H1 (cell line): ENCODE data around the gene JAG1. TPM values are rescaled to one million over a fixed set of nuclear protein-coding genes. Genes with fewer than 3 reads are reported as not detected.

Source experiments
- CTCF ChIA-PET: fragments of 300-600 bp; sonication (Branson Sonifier 250); formaldehyde crosslinking; loops from one replicate; lab custom pipeline; 2021; ENCODE audit not compliant: partially characterized antibody; lab: Charles Lee
- POLR2A ChIA-PET: fragments of 300-600 bp; sonication (Branson Sonifier 250); formaldehyde crosslinking; loops from one replicate; lab custom pipeline; 2021; ENCODE audit warnings: inconsistent platforms; ENCODE audit not compliant: partially characterized antibody; lab: Charles Lee
- DNase-seq, 2 experiments: peaks; one replicate each; pipeline versions ENCODE4 v3.0.0 to v3.0.0-alpha.2; 2010 to 2022; ENCODE audit warnings: low spot score in 2 of 2, low read depth in 1 of 2, mixed read lengths in 1 of 2
- FAIRE-seq: peaks from 2 replicates; lab custom pipeline; 2011; peaks lifted over from hg19 to GRCh38; lab: Jason Lieb, UNC
- H2AFZ ChIP-seq: 2 replicates; pipeline ENCODE4 v1.8.1; 2012; ENCODE audit warnings: low read length, inconsistent platforms
- H2AK5ac ChIP-seq: 2 replicates; pipeline ENCODE4 v1.6.1; 2013; ENCODE audit warnings: low read depth, low read length
- H2BK120ac ChIP-seq: replicated peaks from 2 replicates; pipeline ENCODE3; 2013; ENCODE audit warnings: low read depth, low read length, inconsistent platforms
- H2BK12ac ChIP-seq: 2 replicates; pipeline ENCODE4 v1.6.1; 2013; ENCODE audit warnings: low read depth, low read length
- H2BK15ac ChIP-seq: 2 replicates; pipeline ENCODE4 v1.6.1; 2013; ENCODE audit warnings: low read length
- H2BK20ac ChIP-seq: 2 replicates; pipeline ENCODE4 v1.6.1; 2013; ENCODE audit warnings: low read length
- H2BK5ac ChIP-seq: 2 replicates; pipeline ENCODE4 v1.6.1; 2013; ENCODE audit warnings: low read depth, low read length
- H3K14ac ChIP-seq: 2 replicates; pipeline ENCODE4 v1.6.1; 2013; ENCODE audit warnings: inconsistent platforms; ENCODE audit not compliant: insufficient read length
- H3K18ac ChIP-seq: 2 replicates; pipeline ENCODE4 v1.6.1; 2013; ENCODE audit warnings: low read length; ENCODE audit errors: extremely low read depth
- H3K23ac ChIP-seq: 2 replicates; pipeline ENCODE4 v1.6.1; 2013; ENCODE audit warnings: inconsistent platforms; ENCODE audit not compliant: insufficient read length
- H3K23me2 ChIP-seq: 2 replicates; pipeline ENCODE4 v1.6.1; 2013; ENCODE audit warnings: low read depth, low read length
- H3K27ac ChIP-seq: 2 replicates; pipeline ENCODE4 v1.6.1; 2011; ENCODE audit warnings: low read depth, low read length, inconsistent platforms
- H3K27me3 ChIP-seq, 4 experiments: replicated peaks in 1 of 4; 1 replicate in 1 of 4; 2 replicates in 3 of 4; pipeline versions ENCODE4 v1.6.1 to v1.8.1; 2011 to 2013; ENCODE audit warnings: low read length in 3 of 4, mild to moderate bottlenecking in 3 of 4, inconsistent platforms in 2 of 4, mixed read lengths in 2 of 4, moderate library complexity in 1 of 4; ENCODE audit not compliant: control insufficient read depth in 3 of 4, insufficient read depth in 3 of 4; ENCODE audit errors: extremely low read depth in 1 of 4
- H3K36me3 ChIP-seq, 4 experiments: 2 replicates each; pipeline versions ENCODE4 v1.6.1 to v1.8.1; 2011 to 2013; ENCODE audit warnings: mild to moderate bottlenecking in 4 of 4, low read length in 3 of 4, moderate library complexity in 2 of 4, control low read depth in 1 of 4, inconsistent platforms in 1 of 4; ENCODE audit not compliant: insufficient read depth in 4 of 4, control insufficient read depth in 2 of 4
- H3K4ac ChIP-seq: replicated peaks from 2 replicates; pipeline ENCODE3; 2013; ENCODE audit warnings: low read length, low read depth, mixed read lengths, inconsistent platforms; ENCODE audit not compliant: insufficient read length
- H3K4me1 ChIP-seq, 4 experiments: replicated peaks in 1 of 4; 1 replicate in 1 of 4; 2 replicates in 3 of 4; pipeline versions ENCODE4 v1.6.1 to v1.8.1; 2011 to 2013; ENCODE audit warnings: low read length in 3 of 4, inconsistent platforms in 2 of 4, mixed read lengths in 1 of 4; ENCODE audit not compliant: insufficient read depth in 4 of 4, control insufficient read depth in 3 of 4
- H3K4me2 ChIP-seq, 2 experiments: 2 replicates each; pipeline versions ENCODE4 v1.6.1 to v1.8.1; 2011 to 2013; ENCODE audit warnings: low read depth in 2 of 2, low read length in 2 of 2, control low read depth in 1 of 2, inconsistent platforms in 1 of 2, mild to moderate bottlenecking in 1 of 2; ENCODE audit not compliant: insufficient read depth in 1 of 2
- H3K4me3 ChIP-seq, 4 experiments: fragments of 200-600, 300-600 bp in 1 of 4; sonication (generic), shearing (Covaris generic), sonication (Bioruptor Twin) in 1 of 4; 2 replicates each; pipeline versions ENCODE4 v1.5.1 to v1.8.1; 2011 to 2016; ENCODE audit warnings: low read length in 4 of 4, low read depth in 3 of 4, control low read depth in 2 of 4, inconsistent platforms in 2 of 4, mild to moderate bottlenecking in 2 of 4, mixed read lengths in 1 of 4, moderate library complexity in 1 of 4; ENCODE audit not compliant: insufficient read depth in 2 of 4; ENCODE audit errors: extremely low read depth in 1 of 4
- H3K56ac ChIP-seq: replicated peaks from 2 replicates; pipeline ENCODE3; 2013; ENCODE audit warnings: low read depth, mild to moderate bottlenecking, mixed read lengths, low read length, inconsistent platforms; ENCODE audit not compliant: insufficient read length
- H3K79me1 ChIP-seq: 2 replicates; pipeline ENCODE4 v1.6.1; 2013; ENCODE audit warnings: low read depth, low read length, control low read depth
- H3K79me2 ChIP-seq, 2 experiments: 2 replicates each; pipeline versions ENCODE4 v1.6.1 to v1.8.1; 2012 to 2013; ENCODE audit warnings: low read length in 2 of 2, mild to moderate bottlenecking in 2 of 2, inconsistent platforms in 1 of 2; ENCODE audit not compliant: insufficient read depth in 2 of 2, control insufficient read depth in 1 of 2
- H3K9ac ChIP-seq, 4 experiments: replicated peaks in 1 of 4; 1 replicate in 1 of 4; 2 replicates in 3 of 4; pipeline versions ENCODE4 v1.6.1 to v1.8.1; 2011 to 2013; ENCODE audit warnings: low read depth in 3 of 4, low read length in 3 of 4, control low read depth in 2 of 4, mild to moderate bottlenecking in 2 of 4, moderate library complexity in 2 of 4, inconsistent platforms in 1 of 4; ENCODE audit errors: extremely low read depth in 1 of 4
- H3K9me3 ChIP-seq, 2 experiments: 2 replicates each; pipeline versions ENCODE4 v1.6.1 to v1.8.1; 2012 to 2013; ENCODE audit warnings: mild to moderate bottlenecking in 2 of 2, moderate library complexity in 2 of 2, control low read depth in 1 of 2, inconsistent platforms in 1 of 2, low read depth in 1 of 2, low read length in 1 of 2, mixed read lengths in 1 of 2; ENCODE audit not compliant: insufficient read depth in 2 of 2
- H4K20me1 ChIP-seq, 2 experiments: replicated peaks in 1 of 2; 2 replicates each; pipeline versions ENCODE3 to v1.8.1; 2011 to 2013; ENCODE audit warnings: inconsistent platforms in 2 of 2, low read length in 2 of 2, mild to moderate bottlenecking in 1 of 2; ENCODE audit not compliant: insufficient read depth in 2 of 2, control insufficient read depth in 1 of 2
- H4K5ac ChIP-seq: 2 replicates; pipeline ENCODE4 v1.6.1; 2013; ENCODE audit warnings: low read length, low read depth, mixed read lengths, inconsistent platforms; ENCODE audit not compliant: insufficient read length
- H4K8ac ChIP-seq: 2 replicates; pipeline ENCODE4 v1.8.0; 2013; ENCODE audit warnings: mild to moderate bottlenecking, moderate library complexity, low read length, inconsistent platforms; ENCODE audit not compliant: insufficient read depth; ENCODE audit errors: extremely low read depth
- H4K91ac ChIP-seq: replicated peaks from 2 replicates; pipeline ENCODE3; 2013; ENCODE audit warnings: low read length, mixed read lengths, inconsistent platforms; ENCODE audit not compliant: insufficient read length
- CEBPB ChIP-seq: IDR thresholded peaks from 2 replicates; pipeline ENCODE4 v1.6.1; 2012; ENCODE audit warnings: low read depth, low read length
- EP300 ChIP-seq, 2 experiments: IDR thresholded peaks; 1 replicate in 1 of 2; 2 replicates in 1 of 2; pipeline ENCODE4 v1.6.1; 2011 to 2012; ENCODE audit warnings: low read depth in 2 of 2, low read length in 2 of 2, mild to moderate bottlenecking in 2 of 2, borderline replicate concordance in 1 of 2, inconsistent platforms in 1 of 2, moderate library complexity in 1 of 2
- EZH2 ChIP-seq: fragments of 200-600 bp; sonication (generic); IDR thresholded peaks from 2 replicates; pipeline ENCODE4 v1.7.1; 2012; ENCODE audit warnings: low read depth, mild to moderate bottlenecking, moderate library complexity, low read length, inconsistent platforms; ENCODE audit not compliant: severe bottlenecking
- HDAC6 ChIP-seq: IDR thresholded peaks from one replicate; pipeline ENCODE4 v1.7.1; 2012; ENCODE audit warnings: low read depth, mild to moderate bottlenecking, inconsistent platforms, low read length, moderate library complexity
- WGBS, 2 experiments: shearing (Covaris generic) in 1 of 2; methylation state at CpG; one replicate each; pipeline versions ENCODE4 v1.1.6 to v1.1.7; 2013 to 2015; ENCODE audit warnings: low lambda C conversion rate in 2 of 2, mixed read lengths in 2 of 2, inconsistent platforms in 1 of 2, low coverage in 1 of 2, missing lambda C conversion rate in 1 of 2; ENCODE audit not compliant: insufficient replicate concordance in 2 of 2, insufficient coverage in 1 of 2, insufficient read length in 1 of 2; ENCODE audit errors: extremely low coverage in 1 of 2, missing lambda C conversion rate in 1 of 2; 5-methylcytosine and 5-hydroxymethylcytosine counted together
- polyA plus RNA-seq, 7 experiments: library from polyadenylated mRNA; depleted of rRNA in 3 of 7; stranded (reverse) in 5 of 7; unstranded in 2 of 7; fragments of >200 nt in 5 of 7; fragments of 200-250 nt in 2 of 7; gene quantifications; 1 replicate in 5 of 7; 2 replicates in 1 of 7; 4 replicates in 1 of 7; pipeline versions ENCODE4 v1.2.1 to v1.2.3, GENCODE V29; 2011 to 2013; ENCODE audit warnings: missing spikeins in 2 of 7, mixed read lengths in 2 of 7
- total RNA-seq: library from RNA; stranded (reverse); fragmentation: NEBNext Ultra II Directional; extraction: Animal tissue kit (Norgen Biotek cat#: 25700); gene quantifications from 2 replicates; pipeline ENCODE4 v1.2.1, GENCODE V29; 2021

The JAG1 gene
- total and polyA plus RNA-seq, 2 of the 8 experiments (the other 6 are each of a cell fraction or from before 2014, with no cell fraction given) = 13.5 to 27.3 TPM

DNA sequence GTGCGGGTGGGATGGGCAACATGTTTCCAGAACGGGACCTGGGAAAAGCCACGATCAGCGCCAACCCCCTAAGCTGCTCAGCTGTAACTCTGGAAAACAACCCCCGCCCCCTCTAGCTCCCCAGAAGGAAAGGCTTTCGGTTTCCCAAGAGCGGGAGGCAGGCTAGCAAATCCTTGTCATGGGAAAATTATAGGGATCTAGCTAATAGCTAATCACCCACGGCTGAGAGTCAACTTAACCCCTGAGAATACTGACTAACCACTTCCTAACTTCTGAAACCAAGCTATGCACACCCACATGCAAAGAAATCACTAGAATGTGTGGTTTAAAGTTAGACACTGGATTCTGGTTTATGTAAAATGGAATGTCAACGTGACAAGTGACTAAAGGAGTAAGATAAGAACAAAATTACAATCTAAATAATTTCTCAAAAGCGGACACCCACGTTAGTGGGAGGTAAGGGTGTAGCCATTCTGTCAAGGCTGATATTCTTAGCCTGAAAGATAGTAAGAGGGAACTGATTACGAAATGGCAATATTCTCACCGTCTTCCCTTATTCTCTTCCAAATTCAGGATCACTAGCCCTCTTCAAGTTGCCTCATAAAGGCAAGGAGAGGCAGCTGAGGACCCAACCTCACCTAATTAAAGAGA is 20.1 kb downstream of the JAG1 start:
- Histone ChIP-seq H4K91ac (no peak overlapping the region), H2BK12ac (no peak overlapping the region; the same call in 1 of the 2 replicates), H2AFZ (no peak overlapping the region), H3K23ac (no peak overlapping the region), H2BK120ac (no peak overlapping the region), H4K5ac (no peak overlapping the region), H3K14ac (no peak overlapping the region), H2BK15ac (no peak overlapping the region), H2BK20ac (0 out of 2 replicates have a peak overlapping the region, but pooled peaks have one; percentile 26), H3K27me3 (no peaks in the 10 kb centered on the region), H3K4me2 (no peak overlapping the region; a peak in 1 of 4 replicates), H4K20me1 (peaks cover 6 to 18% of the 10 kb centered on the region in 2 experiments), H3K27ac (no peak overlapping the region), H4K8ac (no peak overlapping the region), H3K4me3 (no peak overlapping the region), H3K4ac (no peak overlapping the region), H3K18ac (no peak overlapping the region)
- no peak for FAIRE-seq
- WGBS, 2 experiments = 81% methylated on average over 9 of the region's 13 CpGs; no CpG with 5 or more reads in 1 of the 2 experiments
- no peak for DNase-seq
- CTCF ChIA-PET = interaction anchor here (0.7 to 2.0 kb wide), 4 partner anchors 11 to 43 kb away, joined by 3 to 6 read pairs (median 4); no protein-coding TSS in a partner anchor
- no peak for TF ChIP-seq CEBPB
- no peak for TF ChIP-seq EZH2
- TF ChIP-seq EP300 (IDR thresholded peaks at IDR 0.05; ENCODE audit: borderline replicate concordance in 1 of 2, low read depth in 2 of 2, low read length in 2 of 2) = no peak
- TF ChIP-seq HDAC6 = no peak
- TF ChIP-seq, all 59 proteins: peak for 0
- Histone ChIP-seq H3K79me1 (peaks cover 13% of the 10 kb centered on the region), H3K56ac (no peak overlapping the region), H3K23me2 (no peaks in the 10 kb centered on the region), H2AK5ac (no peak overlapping the region), H3K36me3 (peaks cover 2 to 72% (median 26%) of the 10 kb centered on the region in 4 experiments; a peak in 6 of 8 replicates), H3K79me2 (peaks cover 0 to 45% of the 10 kb centered on the region in 2 experiments; a peak in 2 of 4 replicates), H3K4me1 (peaks cover 10 to 32% (median 27%) of the 10 kb centered on the region in 4 experiments), H3K9me3 (no peaks in the 10 kb centered on the region), H2BK5ac (no peak overlapping the region), H3K9ac (no peak overlapping the region)
- POLR2A ChIA-PET = interaction anchor here (2.1 kb wide), 1 partner anchor 17 kb away, joined by 4 read pairs; no protein-coding TSS in a partner anchor
